ENCODE measurements around the gene RPL31.

- no peak for TF ChIP-seq CTCF (IDR thresholded peaks at IDR 0.05; ENCODE audit: low read depth, low read length)
- no peak for TF ChIP-seq POLR2A (IDR thresholded peaks at IDR 0.05; ENCODE audit: extremely low read depth, insufficient read length)
- TF ChIP-seq MAX (IDR thresholded peaks at IDR 0.05; ENCODE audit: low read depth, low read length) = no peak
- TF ChIP-seq MYC (IDR thresholded peaks at IDR 0.05; ENCODE audit: low read depth, low read length) = no peak
These were observed 32.1 kb upstream of the RPL31 start for GRCh38 chr2:100969998-100970397.
